ENCODE results near the gene CASTOR1.

CASTOR1 gene

GRCh38 chr22:30297991-30298701 lies 8.8 kb upstream of the CASTOR1 start:
- FAIRE-seq: no peak

- no peak for FAIRE-seq
These were observed 8.1 kb upstream of the CASTOR1 start for GRCh38 chr22:30297276-30297990.

- no peak for FAIRE-seq
These were observed 7.5 kb upstream of the CASTOR1 start for GRCh38 chr22:30296833-30297232.

GRCh38 chr22:30296324-30296723 lies 7.0 kb upstream of the CASTOR1 start:
- no peak for FAIRE-seq

GRCh38 chr22:30295576-30295975 lies 6.3 kb upstream of the CASTOR1 start:
- no peak for FAIRE-seq

GRCh38 chr22:30294830-30295229 lies 5.5 kb upstream of the CASTOR1 start:
- no peak for FAIRE-seq

GRCh38 chr22:30294066-30294465 lies 4.8 kb upstream of the CASTOR1 start:
- no peak for FAIRE-seq

- FAIRE-seq: no peak
These were observed 3.7 kb upstream of the CASTOR1 start for GRCh38 chr22:30293026-30293425.

GRCh38 chr22:30292069-30292970 lies 3.0 kb upstream of the CASTOR1 start:
- no peak for FAIRE-seq

GRCh38 chr22:30291058-30291892 lies 2.0 kb upstream of the CASTOR1 start:
- no peak for FAIRE-seq

GRCh38 chr22:30290342-30291057 lies 1.2 kb upstream of the CASTOR1 start:
- FAIRE-seq: no peak

GRCh38 chr22:30289980-30290313 lies 642 bp upstream of the CASTOR1 start:
- FAIRE-seq: no peak

GRCh38 chr22:30288419-30289140 lies 725 bp downstream of the CASTOR1 start:
- FAIRE-seq: no peak

- FAIRE-seq: peak; percentile 97
These were observed 1.5 kb downstream of the CASTOR1 start for GRCh38 chr22:30287648-30288418.

- FAIRE-seq: no peak
These were observed 2.3 kb downstream of the CASTOR1 start for GRCh38 chr22:30286813-30287647.

GRCh38 chr22:30286331-30286730 lies 3.0 kb downstream of the CASTOR1 start:
- no peak for FAIRE-seq

- no peak for FAIRE-seq
These were observed 3.5 kb downstream of the CASTOR1 start for GRCh38 chr22:30285846-30286200.

- FAIRE-seq: no peak
These were observed 4.0 kb downstream of the CASTOR1 start for GRCh38 chr22:30285176-30285845.

- no peak for FAIRE-seq
These were observed 4.6 kb downstream of the CASTOR1 start for GRCh38 chr22:30284666-30285065.

Data from G401.6 (cell line).